ENCODE data around the gene MXD3.

Gene MXD3

DNA sequence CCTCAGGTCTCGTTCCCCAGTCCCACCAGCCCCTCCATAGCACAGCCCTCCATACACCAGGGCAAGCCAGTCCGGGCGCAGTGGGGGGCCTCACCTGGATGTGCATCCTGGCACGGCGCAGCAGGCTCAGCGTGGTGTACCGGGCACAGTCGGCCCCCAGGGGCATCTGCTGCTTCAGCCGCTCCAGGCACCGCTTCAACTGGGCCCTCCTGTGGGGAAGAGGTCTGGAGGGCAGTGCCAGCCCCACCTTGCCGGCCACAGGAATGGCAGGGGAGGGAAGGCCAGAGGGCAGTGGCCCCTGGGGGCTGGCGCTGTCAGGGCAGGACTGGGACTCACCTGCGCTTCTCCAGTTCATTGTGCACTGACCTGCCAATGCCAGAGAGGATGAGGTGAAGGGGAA, 1.4 kb downstream of the MXD3 start:
- Histone ChIP-seq H2BK5ac (ENCODE audit: low read depth, low read length, poor library complexity, severe bottlenecking) (no peak overlapping the region), H3K14ac (ENCODE audit: low read length in 2 of 2) (no peak overlapping the region), H3K23ac (ENCODE audit: low read length in 2 of 2) (no peak overlapping the region), H3K9me3 (ENCODE audit: control insufficient read depth, low read length) (no peaks in the 10 kb centered on the region), H4K91ac (ENCODE audit: low read length) (no peak overlapping the region), H2BK120ac (ENCODE audit: low read depth, low read length) (no peak overlapping the region), H3K27ac (ENCODE audit: low read length, poor library complexity, severe bottlenecking) (no peak overlapping the region), H2AK5ac (ENCODE audit: low read length, severe bottlenecking) (no peak overlapping the region), H3K4me1 (ENCODE audit: control insufficient read depth, insufficient read depth, low read depth, low read length) (peaks cover 30% of the 10 kb centered on the region), H3K4me2 (ENCODE audit: low read length, poor library complexity, severe bottlenecking) (no peak overlapping the region), H2AFZ (ENCODE audit: low read depth, low read length) (no peak overlapping the region), H3K18ac (ENCODE audit: low read depth in 1 of 2, low read length in 2 of 2) (no peak overlapping the region), H3K4ac (ENCODE audit: low read depth in 1 of 2, low read length in 2 of 2) (no peak overlapping the region), H4K8ac (ENCODE audit: low read length) (peak overlapping the region; percentile 3), H2BK15ac (ENCODE audit: low read depth, poor library complexity, severe bottlenecking) (no peak overlapping the region), H3K79me1 (replicated peaks; ENCODE audit: low read length, poor library complexity, severe bottlenecking) (peaks cover 41% of the 10 kb centered on the region), H2BK12ac (ENCODE audit: low read length in 2 of 2) (no peak overlapping the region), H3K4me3 (ENCODE audit: insufficient read depth in 1 of 2, low read depth in 1 of 2, low read length in 2 of 2) (no peak overlapping the region), H3K9ac (ENCODE audit: low read length) (peak overlapping the region; percentile 13), H3K27me3 (ENCODE audit: control insufficient read depth in 1 of 2, insufficient read depth in 1 of 2, low read length in 2 of 2) (no peaks in the 10 kb centered on the region), H3K36me3 (ENCODE audit: control insufficient read depth in 1 of 2, insufficient read depth in 2 of 2, low read depth in 1 of 2, low read length in 2 of 2) (peaks cover 22 to 36% of the 10 kb centered on the region in 2 experiments)
- 94% methylated on average over 13 of the region's 13 CpGs for WGBS
- DNase-seq: no peak

DNA sequence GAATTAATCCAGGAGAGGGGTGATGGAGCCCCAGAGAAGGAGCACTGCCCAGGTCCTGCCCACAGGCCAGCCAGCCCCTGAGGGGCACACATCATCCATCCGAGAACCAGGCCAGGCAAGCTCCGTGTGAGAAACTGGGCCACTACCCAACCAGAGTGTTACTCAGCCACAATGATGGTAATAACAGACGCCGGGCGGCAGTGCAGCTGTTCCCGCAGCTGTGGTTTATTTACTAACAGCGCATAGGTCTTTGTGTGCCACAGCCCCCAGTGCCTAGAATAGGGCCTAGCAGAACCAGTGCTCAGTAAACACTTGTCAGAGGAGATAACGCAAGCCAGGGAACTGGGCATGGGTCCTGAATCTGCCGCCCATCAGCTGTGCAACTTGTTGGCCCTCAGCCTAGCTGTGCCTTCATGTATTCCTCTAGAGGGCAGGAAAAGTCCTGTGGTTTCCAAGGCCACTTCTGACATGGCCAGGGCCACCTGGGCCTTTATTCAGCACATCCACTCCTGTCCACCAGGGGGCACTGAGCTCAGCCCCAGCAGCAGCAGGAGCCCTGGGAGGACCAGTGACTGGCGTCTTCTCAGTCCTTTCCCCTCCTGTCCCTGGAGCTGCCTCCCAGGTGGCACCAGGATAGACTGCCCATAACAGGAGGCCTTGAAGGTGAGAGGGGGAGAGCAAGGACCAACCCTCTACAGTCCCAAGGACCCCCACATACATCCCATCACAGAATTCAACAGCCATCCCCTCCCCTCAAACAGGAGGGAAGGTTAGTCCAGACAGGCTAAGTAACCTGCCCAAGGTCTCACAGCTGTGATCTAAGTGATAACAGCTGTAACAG, 2.1 kb downstream of the MXD3 start:
- no peak overlapping the region for H2AFZ ChIP-seq (ENCODE audit: low read depth, low read length)
- H3K4me2 ChIP-seq (ENCODE audit: low read length, poor library complexity, severe bottlenecking): no peak overlapping the region
- no peak overlapping the region for H3K27ac ChIP-seq (ENCODE audit: low read length, poor library complexity, severe bottlenecking)
- no peak overlapping the region for H3K4ac ChIP-seq (ENCODE audit: low read depth in 1 of 2, low read length in 2 of 2)
- H3K9ac ChIP-seq (ENCODE audit: low read length): no peak overlapping the region
- peak overlapping the region; percentile 11 for H2AK5ac ChIP-seq (ENCODE audit: low read length, severe bottlenecking)
- peaks cover 29 to 36% of the 10 kb centered on the region in 2 experiments for H3K36me3 ChIP-seq (ENCODE audit: control insufficient read depth in 1 of 2, insufficient read depth in 2 of 2, low read depth in 1 of 2, low read length in 2 of 2)
- H3K4me1 ChIP-seq (ENCODE audit: control insufficient read depth, insufficient read depth, low read depth, low read length): peaks cover 33% of the 10 kb centered on the region
- no peak overlapping the region for H2BK5ac ChIP-seq (ENCODE audit: low read depth, low read length, poor library complexity, severe bottlenecking)
- H4K91ac ChIP-seq (ENCODE audit: low read length): no peak overlapping the region
- no peak overlapping the region for H4K8ac ChIP-seq (ENCODE audit: low read length)
- H3K23ac ChIP-seq (ENCODE audit: low read length in 2 of 2): no peak overlapping the region
- no peaks in the 10 kb centered on the region for H3K9me3 ChIP-seq (ENCODE audit: control insufficient read depth, low read length)
- DNase-seq: peak; percentile 75
- no peak overlapping the region for H3K18ac ChIP-seq (ENCODE audit: low read depth in 1 of 2, low read length in 2 of 2)
- H2BK12ac ChIP-seq (ENCODE audit: low read length in 2 of 2): no peak overlapping the region
- no peak overlapping the region for H2BK15ac ChIP-seq (ENCODE audit: low read depth, poor library complexity, severe bottlenecking)
- no peak overlapping the region for H2BK120ac ChIP-seq (ENCODE audit: low read depth, low read length)
- no peak overlapping the region for H3K14ac ChIP-seq (ENCODE audit: low read length in 2 of 2)
- 88% methylated on average over 9 of the region's 10 CpGs for WGBS
- no peak overlapping the region for H3K4me3 ChIP-seq (ENCODE audit: insufficient read depth in 1 of 2, low read depth in 1 of 2, low read length in 2 of 2)
- H3K79me1 ChIP-seq (replicated peaks; ENCODE audit: low read length, poor library complexity, severe bottlenecking): peaks cover 35% of the 10 kb centered on the region
- H3K27me3 ChIP-seq (ENCODE audit: control insufficient read depth in 1 of 2, insufficient read depth in 1 of 2, low read length in 2 of 2): no peaks in the 10 kb centered on the region

DNA sequence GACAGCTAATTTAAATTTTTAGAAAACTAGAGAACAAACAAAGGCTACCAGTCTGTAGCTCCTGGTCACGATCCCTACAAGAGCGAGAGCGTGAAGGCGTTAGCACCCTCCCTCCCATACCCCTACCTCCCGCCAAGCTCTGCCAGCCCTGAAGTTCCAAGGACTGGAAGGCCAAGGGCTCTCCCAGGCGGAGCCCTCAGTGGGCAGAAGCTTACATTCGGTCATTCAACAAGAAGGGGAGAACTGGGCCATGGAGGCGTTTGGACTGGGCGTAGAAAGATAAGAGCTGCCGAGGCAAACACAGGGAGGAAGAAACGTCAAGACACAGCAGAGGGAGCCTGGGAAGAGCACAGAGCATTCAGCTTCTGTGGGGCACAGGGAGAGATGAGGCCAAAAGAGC, 3.0 kb downstream of the MXD3 start:
- Histone ChIP-seq H3K79me1 (replicated peaks; ENCODE audit: low read length, poor library complexity, severe bottlenecking) (peaks cover 28% of the 10 kb centered on the region), H3K27ac (ENCODE audit: low read length, poor library complexity, severe bottlenecking) (no peak overlapping the region), H3K9ac (ENCODE audit: low read length) (no peak overlapping the region), H3K36me3 (ENCODE audit: control insufficient read depth in 1 of 2, insufficient read depth in 2 of 2, low read depth in 1 of 2, low read length in 2 of 2) (peaks cover 29 to 36% of the 10 kb centered on the region in 2 experiments), H2BK15ac (ENCODE audit: low read depth, poor library complexity, severe bottlenecking) (no peak overlapping the region), H3K18ac (ENCODE audit: low read depth in 1 of 2, low read length in 2 of 2) (no peak overlapping the region), H3K4me1 (ENCODE audit: control insufficient read depth, insufficient read depth, low read depth, low read length) (peaks cover 33% of the 10 kb centered on the region), H3K14ac (ENCODE audit: low read length in 2 of 2) (no peak overlapping the region), H3K4me3 (ENCODE audit: insufficient read depth in 1 of 2, low read depth in 1 of 2, low read length in 2 of 2) (no peak overlapping the region), H2BK12ac (ENCODE audit: low read length in 2 of 2) (no peak overlapping the region), H2BK120ac (ENCODE audit: low read depth, low read length) (no peak overlapping the region), H3K4ac (ENCODE audit: low read depth in 1 of 2, low read length in 2 of 2) (no peak overlapping the region), H2BK5ac (ENCODE audit: low read depth, low read length, poor library complexity, severe bottlenecking) (no peak overlapping the region), H2AFZ (ENCODE audit: low read depth, low read length) (no peak overlapping the region), H3K9me3 (ENCODE audit: control insufficient read depth, low read length) (no peaks in the 10 kb centered on the region), H4K91ac (ENCODE audit: low read length) (peak overlapping the region; percentile 20), H3K23ac (ENCODE audit: low read length in 2 of 2) (no peak overlapping the region), H2AK5ac (ENCODE audit: low read length, severe bottlenecking) (no peak overlapping the region), H3K4me2 (ENCODE audit: low read length, poor library complexity, severe bottlenecking) (no peak overlapping the region), H3K27me3 (ENCODE audit: control insufficient read depth in 1 of 2, insufficient read depth in 1 of 2, low read length in 2 of 2) (no peaks in the 10 kb centered on the region), H4K8ac (ENCODE audit: low read length) (no peak overlapping the region)
- no peak for DNase-seq
- WGBS: 96% methylated on average over 11 of the region's 11 CpGs

DNA sequence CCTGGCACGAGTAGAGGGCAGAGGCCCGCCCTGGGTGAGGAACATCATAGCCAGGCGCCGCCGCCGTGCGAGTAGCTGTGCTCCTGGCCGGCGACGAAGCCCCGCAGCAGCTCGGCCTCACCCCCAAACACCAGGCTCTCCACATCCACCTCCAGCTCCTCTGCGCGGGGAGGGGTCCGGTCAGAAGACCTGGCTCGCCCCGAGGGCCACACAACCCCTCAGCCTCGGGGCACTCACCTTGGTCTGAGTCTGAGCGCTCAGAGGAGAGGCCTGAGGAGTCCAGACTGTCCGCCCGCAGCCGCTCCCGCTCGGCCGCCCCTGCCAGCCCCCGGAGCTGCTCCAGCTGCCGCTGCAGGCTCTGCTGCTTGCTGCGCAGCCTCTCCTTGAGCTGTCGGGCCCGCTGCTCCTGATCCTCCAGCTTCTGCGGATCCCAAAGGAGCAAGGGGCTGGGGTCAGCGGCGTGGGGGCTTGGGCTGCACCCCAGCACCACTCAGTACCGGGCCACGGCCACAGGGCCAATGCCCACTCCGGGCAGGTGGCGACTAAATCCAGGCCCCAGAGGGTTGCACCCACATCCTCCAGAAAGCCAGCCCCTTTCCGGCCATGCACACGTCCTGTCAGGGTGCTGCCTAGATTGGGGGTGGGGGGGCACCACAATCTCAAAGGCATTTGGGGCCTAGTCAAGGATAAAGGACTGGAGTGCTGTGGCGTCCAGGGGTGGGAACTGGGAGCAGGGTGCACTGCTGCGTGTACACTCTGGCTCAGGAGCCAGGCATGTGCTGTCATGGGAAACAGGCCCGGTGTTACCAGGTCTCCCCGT, 3.9 kb downstream of the MXD3 start:
- H3K4me1 ChIP-seq (ENCODE audit: control insufficient read depth, insufficient read depth, low read depth, low read length): peaks cover 30% of the 10 kb centered on the region
- no peak overlapping the region for H3K18ac ChIP-seq (ENCODE audit: low read depth in 1 of 2, low read length in 2 of 2)
- DNase-seq: no peak
- H2AFZ ChIP-seq (ENCODE audit: low read depth, low read length): no peak overlapping the region
- no peak overlapping the region for H3K4me2 ChIP-seq (ENCODE audit: low read length, poor library complexity, severe bottlenecking)
- H2AK5ac ChIP-seq (ENCODE audit: low read length, severe bottlenecking): no peak overlapping the region
- H3K4ac ChIP-seq (ENCODE audit: low read depth in 1 of 2, low read length in 2 of 2): no peak overlapping the region
- 92% methylated on average over 42 of the region's 43 CpGs for whole genome bisulfite sequencing
- H3K9me3 ChIP-seq (ENCODE audit: control insufficient read depth, low read length): no peaks in the 10 kb centered on the region
- H4K91ac ChIP-seq (ENCODE audit: low read length): no peak overlapping the region
- H3K27me3 ChIP-seq (ENCODE audit: control insufficient read depth in 1 of 2, insufficient read depth in 1 of 2, low read length in 2 of 2): no peaks in the 10 kb centered on the region
- H3K4me3 ChIP-seq (ENCODE audit: insufficient read depth in 1 of 2, low read depth in 1 of 2, low read length in 2 of 2): no peak overlapping the region
- H3K9ac ChIP-seq (ENCODE audit: low read length): no peak overlapping the region
- H2BK15ac ChIP-seq (ENCODE audit: low read depth, poor library complexity, severe bottlenecking): no peak overlapping the region
- H3K27ac ChIP-seq (ENCODE audit: low read length, poor library complexity, severe bottlenecking): no peak overlapping the region
- no peak overlapping the region for H2BK120ac ChIP-seq (ENCODE audit: low read depth, low read length)
- peaks cover 29 to 36% of the 10 kb centered on the region in 2 experiments for H3K36me3 ChIP-seq (ENCODE audit: control insufficient read depth in 1 of 2, insufficient read depth in 2 of 2, low read depth in 1 of 2, low read length in 2 of 2)
- H3K14ac ChIP-seq (ENCODE audit: low read length in 2 of 2): no peak overlapping the region
- no peak overlapping the region for H2BK5ac ChIP-seq (ENCODE audit: low read depth, low read length, poor library complexity, severe bottlenecking)
- H2BK12ac ChIP-seq (ENCODE audit: low read length in 2 of 2): no peak overlapping the region
- H3K79me1 ChIP-seq (replicated peaks; ENCODE audit: low read length, poor library complexity, severe bottlenecking): peaks cover 23% of the 10 kb centered on the region
- no peak overlapping the region for H4K8ac ChIP-seq (ENCODE audit: low read length)
- no peak overlapping the region for H3K23ac ChIP-seq (ENCODE audit: low read length in 2 of 2)
